ENCODE data around the gene ZSCAN5A.

DNA sequence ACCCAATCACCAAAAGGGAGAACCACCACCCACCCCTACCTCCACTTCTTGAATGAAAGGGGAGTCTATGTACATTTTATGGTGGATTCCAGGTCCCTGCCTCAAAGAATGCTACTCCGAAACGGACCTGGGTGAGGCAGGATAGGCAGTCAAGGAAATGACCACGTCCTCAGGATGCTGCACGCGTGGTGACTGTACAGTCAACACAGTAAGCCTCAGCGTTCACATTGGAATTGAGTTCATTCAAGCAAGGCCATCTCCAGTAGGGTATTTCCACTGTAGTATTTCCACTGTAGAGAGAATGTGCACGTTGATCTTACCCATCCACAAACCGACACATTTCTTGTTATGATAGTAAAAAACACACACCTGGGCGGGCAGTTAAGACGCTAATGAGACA lies 95.7 kb downstream of the ZSCAN5A start:
- TF ChIP-seq, protein P1, sequence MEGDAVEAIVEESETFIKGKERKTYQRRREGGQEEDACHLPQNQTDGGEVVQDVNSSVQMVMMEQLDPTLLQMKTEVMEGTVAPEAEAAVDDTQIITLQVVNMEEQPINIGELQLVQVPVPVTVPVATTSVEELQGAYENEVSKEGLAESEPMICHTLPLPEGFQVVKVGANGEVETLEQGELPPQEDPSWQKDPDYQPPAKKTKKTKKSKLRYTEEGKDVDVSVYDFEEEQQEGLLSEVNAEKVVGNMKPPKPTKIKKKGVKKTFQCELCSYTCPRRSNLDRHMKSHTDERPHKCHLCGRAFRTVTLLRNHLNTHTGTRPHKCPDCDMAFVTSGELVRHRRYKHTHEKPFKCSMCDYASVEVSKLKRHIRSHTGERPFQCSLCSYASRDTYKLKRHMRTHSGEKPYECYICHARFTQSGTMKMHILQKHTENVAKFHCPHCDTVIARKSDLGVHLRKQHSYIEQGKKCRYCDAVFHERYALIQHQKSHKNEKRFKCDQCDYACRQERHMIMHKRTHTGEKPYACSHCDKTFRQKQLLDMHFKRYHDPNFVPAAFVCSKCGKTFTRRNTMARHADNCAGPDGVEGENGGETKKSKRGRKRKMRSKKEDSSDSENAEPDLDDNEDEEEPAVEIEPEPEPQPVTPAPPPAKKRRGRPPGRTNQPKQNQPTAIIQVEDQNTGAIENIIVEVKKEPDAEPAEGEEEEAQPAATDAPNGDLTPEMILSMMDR (IDR thresholded peaks at IDR 0.05) = no peak
- no peak for TF ChIP-seq POLR2A (IDR thresholded peaks at IDR 0.05)

Measured in uterus (tissue), 2 donors.